Measurements from ENCODE around the gene OCRL.

Gene OCRL

GRCh38 chrX:129585691-129586090 is 45.6 kb downstream of the OCRL start:
- DNase-seq (ENCODE audit: low read depth in 1 of 2, low spot score in 1 of 2) = no peak
- H3K27me3 ChIP-seq (ENCODE audit: insufficient read depth, poor library complexity, severe bottlenecking) = no peaks in the 10 kb centered on the region
- TF ChIP-seq SPI1 (IDR thresholded peaks at IDR 0.05; ENCODE audit: borderline replicate concordance, low read depth) (no peak), GABPA (IDR thresholded peaks at IDR 0.05; ENCODE audit: low read depth) (no peak), CTCF (IDR thresholded peaks at IDR 0.05; ENCODE audit: insufficient read depth, low read length) (no peak), REST (IDR thresholded peaks at IDR 0.05; ENCODE audit: insufficient replicate concordance, low read depth) (no peak), POLR2AphosphoS5 (IDR thresholded peaks at IDR 0.05; ENCODE audit: low read depth) (no peak)
- H3K27ac ChIP-seq (replicated peaks) = no peak overlapping the region
- no peak overlapping the region for H3K4me3 ChIP-seq (replicated peaks; ENCODE audit: insufficient read depth, low read length)

- DNase-seq (ENCODE audit: low read depth in 1 of 2, low spot score in 1 of 2) = no peak
- H3K4me3 ChIP-seq (replicated peaks; ENCODE audit: insufficient read depth, low read length) = no peak overlapping the region
- no peak for TF ChIP-seq REST (IDR thresholded peaks at IDR 0.05; ENCODE audit: insufficient replicate concordance, low read depth)
- no peak for TF ChIP-seq CTCF (IDR thresholded peaks at IDR 0.05; ENCODE audit: insufficient read depth, low read length)
- TF ChIP-seq POLR2AphosphoS5 (IDR thresholded peaks at IDR 0.05; ENCODE audit: low read depth) = no peak
- no peak for TF ChIP-seq SPI1 (IDR thresholded peaks at IDR 0.05; ENCODE audit: borderline replicate concordance, low read depth)
- no peak for TF ChIP-seq GABPA (IDR thresholded peaks at IDR 0.05; ENCODE audit: low read depth)
- H3K27me3 ChIP-seq (ENCODE audit: insufficient read depth, poor library complexity, severe bottlenecking) = no peaks in the 10 kb centered on the region
- no peak overlapping the region for H3K27ac ChIP-seq (replicated peaks)
These were observed 46.4 kb downstream of the OCRL start for GRCh38 chrX:129586446-129586845.

GRCh38 chrX:129590596-129590995 is 50.5 kb downstream of the OCRL start:
- no peaks in the 10 kb centered on the region for H3K27me3 ChIP-seq (ENCODE audit: insufficient read depth, poor library complexity, severe bottlenecking)
- DNase-seq (ENCODE audit: low read depth in 1 of 2, low spot score in 1 of 2) = no peak

More at GRCh38 chrX:129590596-129590995, 50.5 kb downstream of the OCRL start:
- TF ChIP-seq GABPA (IDR thresholded peaks at IDR 0.05; ENCODE audit: low read depth) = no peak
- no peak for TF ChIP-seq POLR2AphosphoS5 (IDR thresholded peaks at IDR 0.05; ENCODE audit: low read depth)
- TF ChIP-seq CTCF (IDR thresholded peaks at IDR 0.05; ENCODE audit: insufficient read depth, low read length) = no peak
- no peak for TF ChIP-seq SPI1 (IDR thresholded peaks at IDR 0.05; ENCODE audit: borderline replicate concordance, low read depth)
- no peak for TF ChIP-seq REST (IDR thresholded peaks at IDR 0.05; ENCODE audit: insufficient replicate concordance, low read depth)
- no peak overlapping the region for H3K4me3 ChIP-seq (replicated peaks; ENCODE audit: insufficient read depth, low read length)
- no peak overlapping the region for H3K27ac ChIP-seq (replicated peaks)

Data from HL-60 (cell line).